HL-60 (cell line): ENCODE data around the gene DCHS2.

Experiments
- DNase-seq, 2 experiments: peaks; one replicate each; pipeline ENCODE4 v3.0.0-alpha.2; 2010 to 2020; ENCODE audit warnings: low read depth in 1 of 2, low spot score in 1 of 2
- H3K27ac ChIP-seq: fragments of 250-450 bp; sonication (Bioruptor Pico); replicated peaks from 2 replicates; pipeline ENCODE4 v1.5.1; 2020; ENCODE audit warnings: mild to moderate bottlenecking, moderate library complexity
- H3K27me3 ChIP-seq: fragments of 250-450 bp; sonication (Bioruptor Pico); 2 replicates; pipeline ENCODE4 v1.5.1; 2021; ENCODE audit warnings: mild to moderate bottlenecking, moderate library complexity; ENCODE audit not compliant: insufficient read depth, poor library complexity, severe bottlenecking
- H3K4me3 ChIP-seq: replicated peaks from 2 replicates; pipeline ENCODE4 v1.5.1; 2011; ENCODE audit warnings: mild to moderate bottlenecking, control low read depth, low read length; ENCODE audit not compliant: insufficient read depth
- GABPA ChIP-seq: IDR thresholded peaks from 2 replicates; pipeline ENCODE4 v1.6.1; 2012; ENCODE audit warnings: low read depth
- POLR2AphosphoS5 ChIP-seq: IDR thresholded peaks from 2 replicates; pipeline ENCODE4 v1.6.1; 2012; ENCODE audit warnings: low read depth
- SPI1 ChIP-seq: IDR thresholded peaks from 2 replicates; pipeline ENCODE4 v1.6.1; 2012; ENCODE audit warnings: low read depth, mild to moderate bottlenecking, borderline replicate concordance
- TF ChIP-seq, protein P1 (sequence below): IDR thresholded peaks from 2 replicates; pipeline ENCODE4 v1.6.1; 2012; ENCODE audit warnings: low read depth; ENCODE audit not compliant: insufficient replicate concordance
- TF ChIP-seq, protein P2 (sequence below): IDR thresholded peaks from one replicate; pipeline ENCODE4 v1.5.1; 2011; ENCODE audit warnings: low read length, control low read depth, inconsistent platforms; ENCODE audit not compliant: insufficient read depth

DCHS2 gene

DNA sequence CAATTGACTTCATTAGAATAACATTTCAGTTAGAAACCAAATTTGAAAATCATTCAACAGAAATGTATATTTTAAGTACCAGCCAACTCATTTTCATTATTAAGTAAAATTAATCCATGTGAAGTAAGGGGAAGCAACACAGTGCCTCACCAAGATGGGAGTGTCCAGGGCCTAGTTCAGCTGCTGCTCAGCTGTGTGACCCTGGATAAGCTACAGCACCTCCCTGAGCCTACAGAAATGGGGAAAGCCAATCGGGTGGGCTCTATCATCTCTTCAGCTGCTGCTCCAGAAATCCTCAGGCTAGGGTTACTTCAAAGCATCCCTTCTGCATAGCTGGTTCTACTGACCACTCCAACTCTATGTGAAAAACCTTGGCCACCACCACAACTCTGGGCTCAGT, 18.7 kb downstream of the DCHS2 start:
- peaks cover 6% of the 10 kb centered on the region for H3K27me3 ChIP-seq
- H3K4me3 ChIP-seq, result no peak overlapping the region
- H3K27ac ChIP-seq, result no peak overlapping the region
- no peak for DNase-seq
- TF ChIP-seq, protein P1, sequence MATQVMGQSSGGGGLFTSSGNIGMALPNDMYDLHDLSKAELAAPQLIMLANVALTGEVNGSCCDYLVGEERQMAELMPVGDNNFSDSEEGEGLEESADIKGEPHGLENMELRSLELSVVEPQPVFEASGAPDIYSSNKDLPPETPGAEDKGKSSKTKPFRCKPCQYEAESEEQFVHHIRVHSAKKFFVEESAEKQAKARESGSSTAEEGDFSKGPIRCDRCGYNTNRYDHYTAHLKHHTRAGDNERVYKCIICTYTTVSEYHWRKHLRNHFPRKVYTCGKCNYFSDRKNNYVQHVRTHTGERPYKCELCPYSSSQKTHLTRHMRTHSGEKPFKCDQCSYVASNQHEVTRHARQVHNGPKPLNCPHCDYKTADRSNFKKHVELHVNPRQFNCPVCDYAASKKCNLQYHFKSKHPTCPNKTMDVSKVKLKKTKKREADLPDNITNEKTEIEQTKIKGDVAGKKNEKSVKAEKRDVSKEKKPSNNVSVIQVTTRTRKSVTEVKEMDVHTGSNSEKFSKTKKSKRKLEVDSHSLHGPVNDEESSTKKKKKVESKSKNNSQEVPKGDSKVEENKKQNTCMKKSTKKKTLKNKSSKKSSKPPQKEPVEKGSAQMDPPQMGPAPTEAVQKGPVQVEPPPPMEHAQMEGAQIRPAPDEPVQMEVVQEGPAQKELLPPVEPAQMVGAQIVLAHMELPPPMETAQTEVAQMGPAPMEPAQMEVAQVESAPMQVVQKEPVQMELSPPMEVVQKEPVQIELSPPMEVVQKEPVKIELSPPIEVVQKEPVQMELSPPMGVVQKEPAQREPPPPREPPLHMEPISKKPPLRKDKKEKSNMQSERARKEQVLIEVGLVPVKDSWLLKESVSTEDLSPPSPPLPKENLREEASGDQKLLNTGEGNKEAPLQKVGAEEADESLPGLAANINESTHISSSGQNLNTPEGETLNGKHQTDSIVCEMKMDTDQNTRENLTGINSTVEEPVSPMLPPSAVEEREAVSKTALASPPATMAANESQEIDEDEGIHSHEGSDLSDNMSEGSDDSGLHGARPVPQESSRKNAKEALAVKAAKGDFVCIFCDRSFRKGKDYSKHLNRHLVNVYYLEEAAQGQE, result no peak
- TF ChIP-seq, protein P2, sequence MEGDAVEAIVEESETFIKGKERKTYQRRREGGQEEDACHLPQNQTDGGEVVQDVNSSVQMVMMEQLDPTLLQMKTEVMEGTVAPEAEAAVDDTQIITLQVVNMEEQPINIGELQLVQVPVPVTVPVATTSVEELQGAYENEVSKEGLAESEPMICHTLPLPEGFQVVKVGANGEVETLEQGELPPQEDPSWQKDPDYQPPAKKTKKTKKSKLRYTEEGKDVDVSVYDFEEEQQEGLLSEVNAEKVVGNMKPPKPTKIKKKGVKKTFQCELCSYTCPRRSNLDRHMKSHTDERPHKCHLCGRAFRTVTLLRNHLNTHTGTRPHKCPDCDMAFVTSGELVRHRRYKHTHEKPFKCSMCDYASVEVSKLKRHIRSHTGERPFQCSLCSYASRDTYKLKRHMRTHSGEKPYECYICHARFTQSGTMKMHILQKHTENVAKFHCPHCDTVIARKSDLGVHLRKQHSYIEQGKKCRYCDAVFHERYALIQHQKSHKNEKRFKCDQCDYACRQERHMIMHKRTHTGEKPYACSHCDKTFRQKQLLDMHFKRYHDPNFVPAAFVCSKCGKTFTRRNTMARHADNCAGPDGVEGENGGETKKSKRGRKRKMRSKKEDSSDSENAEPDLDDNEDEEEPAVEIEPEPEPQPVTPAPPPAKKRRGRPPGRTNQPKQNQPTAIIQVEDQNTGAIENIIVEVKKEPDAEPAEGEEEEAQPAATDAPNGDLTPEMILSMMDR, result no peak
- TF ChIP-seq POLR2AphosphoS5 (no peak), SPI1 (no peak), GABPA (no peak)

DNA sequence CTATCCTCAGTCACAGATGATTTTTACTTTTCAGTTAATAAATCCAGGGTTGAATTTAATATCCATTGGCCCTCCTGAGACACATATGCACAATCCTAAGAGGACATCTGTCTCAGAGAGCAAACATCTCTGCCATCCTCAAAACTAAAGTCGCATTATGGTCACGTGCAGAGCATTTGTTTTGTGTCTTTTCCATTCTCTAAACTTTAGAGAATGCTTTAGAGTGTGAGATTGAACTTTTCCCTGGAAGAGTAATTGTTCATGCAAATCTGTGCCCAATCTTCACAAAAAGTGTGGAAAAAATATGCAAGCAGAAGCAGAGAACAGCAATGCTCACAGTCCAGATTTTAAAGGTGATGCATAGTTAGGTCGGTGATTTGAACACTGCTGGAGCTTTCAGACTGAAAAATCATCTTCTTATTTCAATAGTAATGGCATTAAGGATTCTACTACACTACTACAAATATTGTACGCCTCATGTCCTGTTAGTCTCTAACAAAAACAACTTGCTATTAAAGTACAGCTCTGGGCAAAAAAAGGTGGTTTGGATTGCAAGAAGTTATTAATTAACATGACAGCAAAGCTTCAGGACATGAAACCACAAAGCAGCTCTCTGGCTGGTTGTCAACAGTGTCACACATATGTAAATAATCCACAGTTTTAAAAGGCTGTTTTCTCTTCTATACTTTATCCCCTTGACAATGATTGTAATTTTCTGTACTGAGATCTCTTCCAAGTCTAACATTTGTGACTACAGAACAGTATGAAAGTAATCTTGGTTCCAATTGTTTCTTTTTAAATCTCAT, 19.9 kb downstream of the DCHS2 start:
- H3K27ac ChIP-seq, result no peak overlapping the region
- H3K27me3 ChIP-seq, result peaks cover 6% of the 10 kb centered on the region
- H3K4me3 ChIP-seq, result no peak overlapping the region

DNA sequence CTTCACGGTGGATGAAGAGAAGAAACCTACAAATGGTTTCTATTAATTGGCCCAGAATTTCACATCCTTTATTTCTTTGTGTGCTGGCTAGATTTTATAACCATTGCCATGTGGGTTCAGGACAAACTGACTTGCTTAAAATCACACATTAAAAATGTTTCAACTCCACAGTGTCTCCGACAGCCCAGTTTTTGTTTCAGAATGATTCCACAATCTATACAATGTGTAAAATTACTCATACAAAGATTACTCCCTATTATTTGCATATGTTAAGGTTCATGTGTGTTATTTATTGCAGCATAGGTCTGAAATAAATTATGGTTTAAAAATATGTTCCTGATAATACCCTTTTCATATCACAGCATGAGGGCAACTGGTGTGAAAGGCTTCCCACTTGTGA, 20.6 kb downstream of the DCHS2 start:
- Histone ChIP-seq H3K27me3 (peaks cover 6% of the 10 kb centered on the region), H3K27ac (no peak overlapping the region), H3K4me3 (no peak overlapping the region)
- TF ChIP-seq GABPA, result no peak
- no peak for TF ChIP-seq POLR2AphosphoS5
- TF ChIP-seq, protein P2, result no peak
- no peak for TF ChIP-seq SPI1
- no peak for DNase-seq

More for the DNA sequence above, 19.9 kb downstream of the DCHS2 start:
- no peak for TF ChIP-seq POLR2AphosphoS5
- TF ChIP-seq, protein P1, result no peak
- no peak for TF ChIP-seq SPI1
- no peak for TF ChIP-seq GABPA
- TF ChIP-seq, protein P2, result no peak
- no peak for DNase-seq
